Measurements from ENCODE around the gene NUDT1. TPM values are rescaled to one million over a fixed set of nuclear protein-coding genes. Genes with fewer than 3 reads are reported as not detected.
A peak's percentile ranks its signal among the peaks of the same experiment; 100 is the strongest.

Gene NUDT1
- total RNA-seq (2022) (20.3 and 27.2 TPM in 2 replicates), Bru-seq, nascent RNA (percentile 37 among the genes with signal in this experiment), BruChase-seq, experiment 1, labeled RNA remaining after a 6-hour chase (percentile 34 among the genes with signal in this experiment), BruChase-seq, experiment 2, labeled RNA remaining after a 2-hour chase (percentile 28 among the genes with signal in this experiment)
- long read RNA-seq, transcript NUDT1-201 (4 exons, 698 nt), result minor isoform, 8 of 44 reads
- long read RNA-seq, transcript NUDT1-206 (3 exons, 714 nt), result major isoform, 15 of 44 reads
- long read RNA-seq, transcript NUDT1-203 (4 exons, 662 nt), result minor isoform, 11 of 44 reads
- long read RNA-seq, transcript NUDT1-204 (5 exons, 712 nt), result minor isoform, 6 of 44 reads
- long read RNA-seq, partial matches to known transcripts, result 0 of 44 reads
- long read RNA-seq, other reads (novel, unspliced or antisense), result 4 of 44 reads

GRCh38 chr7:2241580-2242540 is at the start of gene NUDT1, which contains the start of gene MRM2:
Gene NUDT1, plus strand, starts transcription at chr7:2242226. Its CDS starts 2,349 bp downstream, at chr7:2244575.
Gene MRM2, minus strand, starts transcription at chr7:2242205. Its CDS starts 36 bp downstream, at chr7:2242169.
- Mint-ChIP-seq H3K36me3 (ENCODE audit: insufficient read depth, unreplicated experiment) (peaks cover 27% of the 10 kb centered on the region), H3K9me3 (ENCODE audit: unreplicated experiment) (no peaks in the 10 kb centered on the region), H3K27ac (ENCODE audit: low read depth, unreplicated experiment) (peak within 1 kb of the TSS; percentile 89), H3K4me3 (ENCODE audit: unreplicated experiment) (peak within 1 kb of the TSS; percentile 94), H3K4me1 (ENCODE audit: insufficient read depth, unreplicated experiment) (no peaks in the 10 kb centered on the region), H3K27me3 (ENCODE audit: insufficient read depth, unreplicated experiment) (no peaks in the 10 kb centered on the region)
- TF ChIP-seq CTCF (IDR thresholded peaks at IDR 0.05; ENCODE audit: unreplicated experiment), result no peak
- BruUV-seq (replicated peaks), result no TSS peak
- intact Hi-C loops (cut with micrococcal nuclease), result no loop called here
- DNase-seq (ENCODE audit: unreplicated experiment), result peak; percentile 82
- ChIA-PET POLR2A (interaction anchor here (0.6 to 2.5 kb wide), 14 partner anchors 9 to 1423 kb away, joined by 3 to 25 read pairs (median 4); partner anchors contain the start of genes EIF3B, MAD1L1 and SNX8), CTCF (interaction anchor here (0.5 to 1.3 kb wide), 7 partner anchors 11 to 1688 kb away, joined by 3 to 5 read pairs (median 3); no protein-coding TSS in a partner anchor)

- CTCF ChIA-PET, result interaction anchor here (0.5 to 0.6 kb wide), 2 partner anchors 220 to 619 kb away, joined by 3 read pairs; no protein-coding TSS in a partner anchor
- Mint-ChIP-seq H3K4me3 (ENCODE audit: unreplicated experiment) (no peak overlapping the region), H3K36me3 (ENCODE audit: insufficient read depth, unreplicated experiment) (peaks cover 17% of the 10 kb centered on the region), H3K4me1 (ENCODE audit: insufficient read depth, unreplicated experiment) (no peaks in the 10 kb centered on the region), H3K9me3 (ENCODE audit: unreplicated experiment) (peaks cover 12% of the 10 kb centered on the region), H3K27ac (ENCODE audit: low read depth, unreplicated experiment) (no peak overlapping the region), H3K27me3 (ENCODE audit: insufficient read depth, unreplicated experiment) (no peaks in the 10 kb centered on the region)
- TF ChIP-seq CTCF (IDR thresholded peaks at IDR 0.05; ENCODE audit: unreplicated experiment), result no peak
- POLR2A ChIA-PET, result no interaction called here
- DNase-seq (ENCODE audit: unreplicated experiment), result no peak
- intact Hi-C loops (cut with micrococcal nuclease), result loop anchor here (10.0 kb wide), 1 partner anchor 618 kb away; the partner anchor contains the start of gene PSMG3
- no TSS peak for BruUV-seq (replicated peaks)
Observed at GRCh38 chr7:2192831-2193534, 49.0 kb upstream of the NUDT1 start.

- intact Hi-C loops (cut with micrococcal nuclease), result loop anchor here (10.0 kb wide), 1 partner anchor 619 kb away; the partner anchor contains the start of gene PSMG3
- no peaks in the 10 kb centered on the region for H3K4me1 Mint-ChIP-seq (ENCODE audit: insufficient read depth, unreplicated experiment)
- H3K27me3 Mint-ChIP-seq (ENCODE audit: insufficient read depth, unreplicated experiment), result no peaks in the 10 kb centered on the region
- H3K27ac Mint-ChIP-seq (ENCODE audit: low read depth, unreplicated experiment), result no peak overlapping the region
- DNase-seq (ENCODE audit: unreplicated experiment), result no peak
- CTCF ChIA-PET, result interaction anchor here (0.6 kb wide), 1 partner anchor 219 kb away, joined by 3 read pairs; no protein-coding TSS in a partner anchor
- peaks cover 17% of the 10 kb centered on the region for H3K36me3 Mint-ChIP-seq (ENCODE audit: insufficient read depth, unreplicated experiment)
- H3K4me3 Mint-ChIP-seq (ENCODE audit: unreplicated experiment), result no peak overlapping the region
- peaks cover 6% of the 10 kb centered on the region for H3K9me3 Mint-ChIP-seq (ENCODE audit: unreplicated experiment)
- POLR2A ChIA-PET, result interaction anchor here (0.7 to 1.2 kb wide), 2 partner anchors 111 to 120 kb away, joined by 3 read pairs; partner anchors contain the start of gene SNX8
- BruUV-seq (replicated peaks), result no TSS peak
- no peak for TF ChIP-seq CTCF (IDR thresholded peaks at IDR 0.05; ENCODE audit: unreplicated experiment)
Observed at GRCh38 chr7:2193575-2194305, 48.3 kb upstream of the NUDT1 start.

All from MCF 10A (cell line).